Germinal center (tissue), 1 donor: ENCODE results near the gene DGCR6L.
A peak's percentile ranks its signal among the peaks of the same experiment; 100 is the strongest.
"Not testable (repeated sequence)": the region's sequence is repeated elsewhere in the genome, so short reads cannot be mapped to it uniquely, and the experiment has no call there.

Source experiments
- DNase-seq: peaks from one replicate; pipeline ENCODE4 v3.0.0; 2012; ENCODE audit warnings: mixed read lengths, low spot score

DGCR6L gene

GRCh38 chr22:20308806-20309650 lies 10.8 kb downstream of the DGCR6L start:
- not testable (repeated sequence) for DNase-seq

- DNase-seq, result not testable (repeated sequence)
Observed at GRCh38 chr22:20307448-20308447, 12.1 kb downstream of the DGCR6L start.

GRCh38 chr22:20306646-20307447 lies 13.0 kb downstream of the DGCR6L start:
- DNase-seq, result not testable (repeated sequence)

GRCh38 chr22:20305894-20306645 lies 13.8 kb downstream of the DGCR6L start:
- DNase-seq, result no peak

- not testable (repeated sequence) for DNase-seq
Observed at GRCh38 chr22:20305230-20305893, 14.5 kb downstream of the DGCR6L start.

- no peak for DNase-seq
Observed at GRCh38 chr22:20304646-20305045, 15.2 kb downstream of the DGCR6L start.

GRCh38 chr22:20303229-20303534 lies 16.7 kb downstream of the DGCR6L start:
- DNase-seq, result not testable (repeated sequence)

GRCh38 chr22:20302438-20303228 lies 17.2 kb downstream of the DGCR6L start:
- no peak for DNase-seq

- no peak for DNase-seq
Observed at GRCh38 chr22:20299746-20300136, 20.1 kb downstream of the DGCR6L start.

GRCh38 chr22:20298803-20299745 lies 20.8 kb downstream of the DGCR6L start:
- DNase-seq, result peak; percentile 83

GRCh38 chr22:20298110-20298802 lies 21.6 kb downstream of the DGCR6L start:
- DNase-seq, result no peak

- DNase-seq, result no peak
Observed at GRCh38 chr22:20297414-20298109, 22.3 kb downstream of the DGCR6L start.

GRCh38 chr22:20296598-20296997 lies 23.3 kb downstream of the DGCR6L start:
- no peak for DNase-seq

GRCh38 chr22:20295262-20296064 lies 24.4 kb downstream of the DGCR6L start:
- DNase-seq, result no peak

GRCh38 chr22:20292673-20293232 lies 27.1 kb downstream of the DGCR6L start:
- DNase-seq, result no peak

GRCh38 chr22:20292108-20292507 lies 27.8 kb downstream of the DGCR6L start:
- DNase-seq, result no peak
